HepG2 (cell line): ENCODE measurements around the gene EFL1.
"Not testable (repeated sequence)": the region's sequence is repeated elsewhere in the genome, so short reads cannot be mapped to it uniquely, and the experiment has no call there.

ENCODE experiments used
- HIVEP1 ChIP-seq: sonication (generic); formaldehyde crosslinking; IDR thresholded peaks from 2 replicates; pipeline ENCODE4 v1.4.0; 2020; ENCODE audit warnings: mild to moderate bottlenecking, missing genetic modification reagents
- IKZF4 ChIP-seq: sonication (generic); formaldehyde crosslinking; IDR thresholded peaks from 2 replicates; pipeline ENCODE4 v1.5.1; 2020; ENCODE audit warnings: borderline replicate concordance, mild to moderate bottlenecking, low read depth, missing genetic modification reagents; ENCODE audit errors: not compliant biosample characterization
- POLR2A ChIP-seq, 2 experiments: IDR thresholded peaks; 2 replicates each; pipeline ENCODE4 v1.6.1; 2011; ENCODE audit warnings: low read depth in 2 of 2, low read length in 2 of 2, mild to moderate bottlenecking in 1 of 2, moderate library complexity in 1 of 2; ENCODE audit not compliant: insufficient read depth in 1 of 2
- POLR2AphosphoS5 ChIP-seq: IDR thresholded peaks from 2 replicates; pipeline ENCODE4 v1.6.1; 2012; ENCODE audit warnings: low read depth, low read length
- YY1 ChIP-seq: IDR thresholded peaks from 2 replicates; pipeline ENCODE4 v1.6.1; 2011; ENCODE audit warnings: low read length, low read depth, moderate library complexity, mild to moderate bottlenecking; ENCODE audit not compliant: insufficient read depth, insufficient replicate concordance
- ZNF7 ChIP-seq: IDR thresholded peaks from 2 replicates; pipeline ENCODE4 v1.6.1; 2016; ENCODE audit warnings: missing biosample characterization, missing genetic modification reagents
- TF ChIP-seq, protein P1 (sequence below): sonication (generic); formaldehyde crosslinking; IDR thresholded peaks from 2 replicates; pipeline ENCODE4 v1.5.0; 2020; ENCODE audit warnings: mild to moderate bottlenecking, missing genetic modification reagents, moderate library complexity

DNA sequence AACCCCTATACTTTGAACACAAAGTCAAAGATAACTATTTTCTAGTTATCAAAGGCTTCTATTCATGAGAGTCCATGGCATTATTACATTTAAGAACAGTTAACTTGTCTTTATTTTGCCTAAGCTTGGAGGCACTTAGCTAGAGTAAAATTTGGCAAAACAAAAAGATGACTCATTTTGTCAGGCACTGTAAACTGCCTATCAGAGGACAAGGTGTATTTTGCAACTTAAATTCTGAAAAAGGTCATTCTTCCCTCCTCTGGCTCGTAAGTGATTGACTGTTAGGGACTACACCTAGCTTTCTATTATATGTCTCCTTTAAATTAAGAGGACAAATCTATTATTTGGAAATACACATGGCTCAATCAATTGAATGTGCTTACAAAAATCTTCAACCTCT, 69.1 kb downstream of the EFL1 start:
- TF ChIP-seq, protein P1, sequence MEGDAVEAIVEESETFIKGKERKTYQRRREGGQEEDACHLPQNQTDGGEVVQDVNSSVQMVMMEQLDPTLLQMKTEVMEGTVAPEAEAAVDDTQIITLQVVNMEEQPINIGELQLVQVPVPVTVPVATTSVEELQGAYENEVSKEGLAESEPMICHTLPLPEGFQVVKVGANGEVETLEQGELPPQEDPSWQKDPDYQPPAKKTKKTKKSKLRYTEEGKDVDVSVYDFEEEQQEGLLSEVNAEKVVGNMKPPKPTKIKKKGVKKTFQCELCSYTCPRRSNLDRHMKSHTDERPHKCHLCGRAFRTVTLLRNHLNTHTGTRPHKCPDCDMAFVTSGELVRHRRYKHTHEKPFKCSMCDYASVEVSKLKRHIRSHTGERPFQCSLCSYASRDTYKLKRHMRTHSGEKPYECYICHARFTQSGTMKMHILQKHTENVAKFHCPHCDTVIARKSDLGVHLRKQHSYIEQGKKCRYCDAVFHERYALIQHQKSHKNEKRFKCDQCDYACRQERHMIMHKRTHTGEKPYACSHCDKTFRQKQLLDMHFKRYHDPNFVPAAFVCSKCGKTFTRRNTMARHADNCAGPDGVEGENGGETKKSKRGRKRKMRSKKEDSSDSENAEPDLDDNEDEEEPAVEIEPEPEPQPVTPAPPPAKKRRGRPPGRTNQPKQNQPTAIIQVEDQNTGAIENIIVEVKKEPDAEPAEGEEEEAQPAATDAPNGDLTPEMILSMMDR (CRISPR knock-in tag): not testable (repeated sequence)
- not testable (repeated sequence) for TF ChIP-seq HIVEP1 (CRISPR knock-in tag); POLR2A (IDR thresholded peaks at IDR 0.05; ENCODE audit: insufficient read depth in 1 of 2, low read depth in 2 of 2, low read length in 2 of 2); ZNF7 (CRISPR knock-in tag); POLR2AphosphoS5; IKZF4 (CRISPR knock-in tag); YY1
